ENCODE data around the gene TMUB1.

TMUB1 gene

DNA sequence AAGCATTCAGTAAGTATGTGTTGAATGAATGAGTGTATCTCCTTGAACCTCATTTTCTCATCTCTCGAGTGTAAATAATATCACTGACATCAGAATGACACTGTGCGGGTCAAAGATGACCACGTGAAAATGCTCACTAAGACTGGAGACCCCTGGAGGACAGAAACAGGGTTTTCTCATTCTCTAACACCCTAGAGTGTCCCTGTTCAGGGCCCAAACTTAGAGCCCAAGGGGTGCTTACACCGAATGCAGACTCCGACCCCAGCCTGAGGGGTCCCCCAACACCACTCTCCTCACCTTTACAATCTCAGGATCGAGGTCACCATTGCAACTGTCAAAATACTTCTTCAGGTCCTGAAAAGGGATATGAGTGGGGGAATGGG, 27.0 kb downstream of the TMUB1 start:
- no peak for TF ChIP-seq Cebpa-rat (IDR thresholded peaks at IDR 0.05)
- H3K4me3 ChIP-seq, result peak overlapping the region in 1 of 10 experiments; percentile 97; a peak in 1 of 20 replicates
- no peaks in the 10 kb centered on the region; a peak in 3 of 22 replicates for H3K27me3 ChIP-seq
- peaks cover 55 to 66% (median 62%) of the 10 kb centered on the region in 10 experiments for H3K4me1 ChIP-seq
- H3K36me3 ChIP-seq, result peaks cover 0 to 8% (median 0%) of the 10 kb centered on the region in 11 experiments; a peak in 3 of 22 replicates
- H3K9ac ChIP-seq, result peak overlapping the region in 4 of 11 experiments; percentile 88; a peak in 5 of 22 replicates
- no peak overlapping the region for H3K27ac ChIP-seq
- H3K4me2 ChIP-seq, result peak overlapping the region; percentile 81 to 99 (median 97); a peak in 18 of 22 replicates
- peaks cover 9 to 26% (median 13%) of the 10 kb centered on the region in 11 experiments; a peak in 18 of 22 replicates for H4K20me1 ChIP-seq
- H3K9me3 ChIP-seq (replicated peaks in 1 of 11), result no peaks in the 10 kb centered on the region

DNA sequence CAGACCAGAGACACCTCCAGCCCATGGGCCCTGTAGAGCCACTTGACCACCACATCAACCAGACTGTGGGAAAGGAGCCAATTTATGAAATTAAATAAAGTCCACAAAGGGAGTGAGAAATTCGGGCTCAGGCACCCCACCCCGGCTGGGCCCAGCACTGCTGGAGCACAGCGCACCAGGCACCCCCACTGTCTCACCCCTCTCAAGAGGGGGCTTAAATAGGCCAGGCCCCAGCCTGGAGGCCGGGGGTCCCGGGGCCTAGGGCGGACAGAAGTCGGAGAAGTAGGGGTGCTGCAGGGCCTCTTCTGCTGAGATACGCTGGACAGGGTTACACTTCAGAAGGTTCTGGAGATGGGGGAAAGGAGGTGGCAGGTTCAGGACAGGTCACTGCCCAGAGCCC, 29.5 kb downstream of the TMUB1 start:
- Histone ChIP-seq H3K27ac (peak overlapping the region in 5 of 11 experiments; percentile 25 to 52 (median 32); a peak in 5 of 22 replicates), H3K4me2 (peak overlapping the region in 8 of 11 experiments; percentile 64 to 91 (median 84); a peak in 15 of 22 replicates), H3K4me1 (peaks cover 50 to 66% (median 60%) of the 10 kb centered on the region in 10 experiments), H3K4me3 (no peak overlapping the region), H4K20me1 (peaks cover 0 to 34% (median 0%) of the 10 kb centered on the region in 11 experiments; a peak in 3 of 22 replicates), H3K9ac (peak overlapping the region in 7 of 11 experiments; percentile 8 to 62 (median 36); a peak in 4 of 22 replicates), H3K27me3 (peaks cover 5 to 12% (median 8%) of the 10 kb centered on the region in 11 experiments; a peak in 13 of 22 replicates), H3K36me3 (peaks cover 0 to 8% (median 0%) of the 10 kb centered on the region in 11 experiments; a peak in 2 of 22 replicates), H3K9me3 (replicated peaks in 1 of 11) (no peaks in the 10 kb centered on the region)
- TF ChIP-seq Cebpa-rat (IDR thresholded peaks at IDR 0.05), result no peak

DNA sequence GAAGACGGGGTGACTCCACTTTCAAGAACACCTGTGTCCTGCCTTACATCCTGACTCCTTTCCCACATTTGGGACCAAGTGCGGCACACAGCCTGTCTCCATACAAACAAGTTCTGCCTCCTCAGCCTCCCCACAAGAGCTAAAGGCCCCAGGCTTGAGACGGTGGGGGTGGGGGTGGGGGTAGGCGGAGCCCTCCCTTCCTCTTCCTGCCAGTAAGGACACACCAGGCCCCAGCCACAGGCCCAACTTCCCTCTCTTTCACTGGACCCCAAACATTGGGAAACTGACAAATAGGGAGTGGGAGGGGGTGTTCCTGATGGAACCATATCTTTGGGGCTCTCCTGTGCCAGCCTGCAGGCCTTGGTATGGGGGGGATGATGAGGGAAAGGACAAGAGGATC, 30.2 kb downstream of the TMUB1 start:
- H3K4me3 ChIP-seq, result no peak overlapping the region
- H3K27me3 ChIP-seq, result peaks cover 5 to 12% (median 8%) of the 10 kb centered on the region in 11 experiments; a peak in 13 of 22 replicates
- H3K9ac ChIP-seq, result peak overlapping the region in 8 of 11 experiments; percentile 8 to 62 (median 30); a peak in 7 of 22 replicates
- H3K27ac ChIP-seq, result peak overlapping the region in 10 of 11 experiments; percentile 4 to 52 (median 36); a peak in 9 of 22 replicates
- peaks cover 0 to 8% (median 0%) of the 10 kb centered on the region in 11 experiments; a peak in 2 of 22 replicates for H3K36me3 ChIP-seq
- peaks cover 0 to 38% (median 0%) of the 10 kb centered on the region in 11 experiments; a peak in 4 of 22 replicates for H4K20me1 ChIP-seq
- H3K4me2 ChIP-seq, result peak overlapping the region; percentile 8 to 91 (median 84); a peak in 20 of 22 replicates
- peaks cover 45 to 60% (median 53%) of the 10 kb centered on the region in 10 experiments for H3K4me1 ChIP-seq
- H3K9me3 ChIP-seq (replicated peaks in 1 of 11), result no peaks in the 10 kb centered on the region
- no peak for TF ChIP-seq Cebpa-rat (IDR thresholded peaks at IDR 0.05)

DNA sequence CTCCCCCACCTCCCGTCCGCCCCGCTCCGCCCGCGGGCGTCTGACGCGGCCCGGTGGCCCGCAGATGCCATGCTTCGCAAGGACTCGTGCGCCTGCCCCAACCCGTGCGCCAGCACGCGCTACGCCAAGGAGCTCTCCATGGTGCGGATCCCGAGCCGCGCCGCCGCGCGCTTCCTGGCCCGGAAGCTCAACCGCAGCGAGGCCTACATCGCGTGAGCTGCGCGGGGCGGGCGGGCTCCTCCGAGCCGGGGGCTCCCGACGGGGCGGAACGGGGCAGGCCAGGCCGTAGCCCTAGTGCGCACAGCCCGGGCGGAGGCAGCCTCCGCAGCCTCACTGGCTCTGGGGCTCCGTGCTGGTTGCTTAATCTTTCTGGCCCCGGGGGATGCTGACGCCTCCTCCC, 32.2 kb downstream of the TMUB1 start:
- TF ChIP-seq Cebpa-rat (IDR thresholded peaks at IDR 0.05), result peak in 3 of 11 experiments; percentile 23 to 66 (median 62); a peak in 2 of 22 replicates
- H3K27ac ChIP-seq, result peak overlapping the region in 3 of 11 experiments; percentile 36 to 53 (median 36); a peak in 4 of 22 replicates
- peaks cover 0 to 8% (median 0%) of the 10 kb centered on the region in 11 experiments; a peak in 3 of 22 replicates for H3K36me3 ChIP-seq
- peaks cover 0 to 58% (median 0%) of the 10 kb centered on the region in 11 experiments; a peak in 6 of 22 replicates for H4K20me1 ChIP-seq
- peak overlapping the region in 4 of 10 experiments; percentile 17 to 36 (median 23); a peak in 5 of 20 replicates for H3K4me3 ChIP-seq
- H3K4me1 ChIP-seq, result peaks cover 33 to 50% (median 40%) of the 10 kb centered on the region in 10 experiments
- no peaks in the 10 kb centered on the region for H3K9me3 ChIP-seq (replicated peaks in 1 of 11)
- H3K9ac ChIP-seq, result peak overlapping the region in 3 of 11 experiments; percentile 40 to 66 (median 52); a peak in 6 of 22 replicates
- H3K27me3 ChIP-seq, result peaks cover 5 to 12% (median 8%) of the 10 kb centered on the region in 11 experiments; a peak in 13 of 22 replicates
- peak overlapping the region; percentile 69 to 91 (median 84) for H3K4me2 ChIP-seq

DNA sequence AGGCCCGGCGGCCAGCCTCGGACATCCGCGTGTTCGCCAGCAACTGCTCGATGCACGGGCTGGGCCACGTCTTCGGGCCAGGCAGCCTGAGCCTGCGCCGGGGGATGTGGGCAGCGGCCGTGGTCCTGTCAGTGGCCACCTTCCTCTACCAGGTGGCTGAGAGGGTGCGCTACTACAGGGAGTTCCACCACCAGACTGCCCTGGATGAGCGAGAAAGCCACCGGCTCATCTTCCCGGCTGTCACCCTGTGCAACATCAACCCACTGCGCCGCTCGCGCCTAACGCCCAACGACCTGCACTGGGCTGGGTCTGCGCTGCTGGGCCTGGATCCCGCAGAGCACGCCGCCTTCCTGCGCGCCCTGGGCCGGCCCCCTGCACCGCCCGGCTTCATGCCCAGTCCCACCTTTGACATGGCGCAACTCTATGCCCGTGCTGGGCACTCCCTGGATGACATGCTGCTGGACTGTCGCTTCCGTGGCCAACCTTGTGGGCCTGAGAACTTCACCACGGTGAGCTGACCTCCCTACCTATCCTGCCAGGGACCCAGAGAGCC, 34.3 kb downstream of the TMUB1 start:
- Histone ChIP-seq H3K4me3 (no peak overlapping the region), H3K27me3 (peaks cover 5 to 12% (median 8%) of the 10 kb centered on the region in 11 experiments; a peak in 13 of 22 replicates), H3K9ac (peak overlapping the region in 1 of 11 experiments; percentile 18; a peak in 1 of 22 replicates), H3K4me2 (no peak overlapping the region), H4K20me1 (peaks cover 0 to 62% (median 0%) of the 10 kb centered on the region in 11 experiments; a peak in 6 of 22 replicates), H3K9me3 (replicated peaks in 1 of 11) (no peaks in the 10 kb centered on the region), H3K27ac (no peak overlapping the region), H3K36me3 (peaks cover 0 to 18% (median 0%) of the 10 kb centered on the region in 11 experiments; a peak in 3 of 22 replicates), H3K4me1 (peaks cover 33 to 50% (median 38%) of the 10 kb centered on the region in 10 experiments)
- TF ChIP-seq Cebpa-rat (IDR thresholded peaks at IDR 0.05), result no peak

DNA sequence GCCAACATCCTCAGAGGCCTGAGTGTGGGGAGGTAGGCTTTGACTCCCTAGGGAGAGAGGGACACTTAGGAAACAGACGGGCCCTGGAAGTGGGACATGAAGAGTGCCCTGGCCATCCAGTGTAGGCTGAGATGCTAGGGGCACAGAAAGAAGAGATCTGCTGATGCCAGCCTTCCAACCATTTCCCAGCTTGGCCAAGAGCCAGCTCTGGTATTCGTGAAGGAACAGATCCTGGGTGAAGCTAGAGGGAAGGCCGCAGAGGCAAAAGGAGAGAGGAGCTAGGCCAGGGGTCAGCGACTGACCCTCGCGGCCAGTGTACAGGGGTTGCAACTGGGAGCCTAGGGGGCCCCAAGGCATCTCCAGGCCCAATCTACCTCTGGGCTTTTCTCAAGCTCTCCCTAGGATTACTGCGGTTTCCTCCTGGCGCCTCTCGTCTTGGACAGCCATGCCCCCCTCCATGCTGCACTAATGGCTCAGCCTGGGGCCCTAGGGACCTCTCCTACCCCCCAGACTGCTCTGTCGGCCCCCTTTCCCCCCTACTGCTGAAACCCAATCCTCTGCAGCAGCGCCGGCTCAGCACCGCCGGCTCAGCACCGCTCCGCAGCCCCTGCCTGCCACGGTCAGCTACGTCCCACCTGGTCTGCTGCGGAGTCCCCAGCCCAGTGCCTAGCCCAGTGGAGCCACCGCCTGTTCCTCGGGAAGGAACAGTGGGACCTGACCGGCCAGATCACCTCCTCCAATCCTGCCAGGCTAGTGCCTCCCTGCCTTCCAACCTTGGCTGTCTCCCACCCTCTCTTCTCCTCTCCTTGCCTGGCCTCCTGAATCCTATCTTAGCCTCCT, 35.1 kb downstream of the TMUB1 start, which contains the start of gene ASIC3:
ASIC3 (plus strand) TSS at position 556 of the 840 bp plus-strand sequence. CDS start 355 bp downstream, outside the sequence.
- Histone ChIP-seq H3K4me1 (peaks cover 25 to 44% (median 30%) of the 10 kb centered on the region in 10 experiments), H3K27me3 (peaks cover 5 to 12% (median 8%) of the 10 kb centered on the region in 11 experiments; a peak in 13 of 22 replicates), H3K4me2 (no peak within 1 kb of the TSS), H3K4me3 (no peak within 1 kb of the TSS), H3K36me3 (peaks cover 0 to 10% (median 0%) of the 10 kb centered on the region in 11 experiments; a peak in 4 of 22 replicates), H3K9ac (peak within 1 kb of the TSS in 1 of 11 experiments; percentile 18; a peak in 1 of 22 replicates), H3K9me3 (replicated peaks in 1 of 11) (no peaks in the 10 kb centered on the region), H3K27ac (no peak within 1 kb of the TSS), H4K20me1 (peaks cover 0 to 62% (median 0%) of the 10 kb centered on the region in 11 experiments; a peak in 6 of 22 replicates)
- TF ChIP-seq Cebpa-rat (IDR thresholded peaks at IDR 0.05), result no peak

DNA sequence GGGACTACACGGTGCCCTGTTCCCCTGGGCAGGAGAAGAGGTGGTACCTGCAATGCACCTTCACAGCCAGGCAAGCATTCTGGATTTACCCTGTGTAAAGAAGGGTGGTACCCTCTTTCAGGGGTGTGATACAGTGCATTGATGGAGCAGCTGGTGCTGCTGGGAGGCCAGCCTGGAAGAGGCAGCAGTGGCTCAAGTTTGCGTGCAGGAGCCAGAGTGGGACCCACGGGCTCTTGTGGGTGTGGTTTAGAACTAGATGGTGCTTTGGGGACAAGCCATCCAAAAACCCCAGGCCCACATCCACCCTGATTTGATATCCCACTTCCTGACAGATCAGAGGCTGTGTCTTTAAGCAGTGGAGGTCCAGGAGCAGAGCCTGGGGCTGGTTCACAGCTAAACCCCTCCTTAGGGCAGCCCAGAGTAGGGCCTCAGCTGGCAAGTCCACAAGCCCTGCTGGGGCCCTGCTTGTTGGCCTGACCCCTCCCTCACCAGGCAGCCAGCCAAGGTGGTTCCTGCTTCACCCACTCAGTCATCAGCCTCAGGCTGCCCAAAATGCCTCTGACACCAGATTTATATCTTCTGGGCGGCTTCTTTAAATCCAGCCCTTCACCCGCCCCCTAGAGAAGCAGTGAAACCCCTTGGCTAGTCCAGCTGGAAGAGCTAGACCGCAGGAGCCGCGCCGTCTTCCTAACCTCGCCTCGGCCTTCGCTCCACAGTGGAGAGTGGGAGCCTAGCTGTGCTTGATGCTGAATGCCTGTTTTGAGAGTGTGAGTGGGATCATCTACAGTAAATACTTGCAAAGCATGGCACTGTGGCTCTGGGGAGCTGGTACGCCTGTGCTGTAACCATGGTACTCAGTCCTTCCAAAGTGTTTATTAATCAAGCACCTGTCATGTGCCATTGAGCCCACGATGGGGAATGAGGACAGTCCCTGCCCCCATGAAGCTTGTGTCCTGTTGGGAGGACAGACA, 36.4 kb downstream of the TMUB1 start:
- H3K4me2 ChIP-seq, result no peak overlapping the region
- TF ChIP-seq Cebpa-rat (IDR thresholded peaks at IDR 0.05), result no peak

More for the DNA sequence above, 36.4 kb downstream of the TMUB1 start:
- Histone ChIP-seq H3K4me3 (no peak overlapping the region), H3K4me1 (peaks cover 12 to 31% (median 17%) of the 10 kb centered on the region in 10 experiments; a peak in 19 of 20 replicates), H3K9ac (peak overlapping the region in 3 of 11 experiments; percentile 7 to 8 (median 8); a peak in 1 of 22 replicates), H3K27me3 (peaks cover 5 to 12% (median 8%) of the 10 kb centered on the region in 11 experiments; a peak in 13 of 22 replicates), H3K9me3 (replicated peaks in 1 of 11) (no peaks in the 10 kb centered on the region), H3K27ac (no peak overlapping the region), H3K36me3 (peaks cover 0 to 10% (median 0%) of the 10 kb centered on the region in 11 experiments; a peak in 4 of 22 replicates), H4K20me1 (peaks cover 0 to 54% (median 0%) of the 10 kb centered on the region in 11 experiments; a peak in 6 of 22 replicates)
